Right atrium auricular region (tissue), 2 donors: ENCODE measurements around the gene NELL1. TPM values are rescaled to one million over a fixed set of nuclear protein-coding genes. Genes with fewer than 3 reads are reported as not detected.

Experiments
- DNase-seq: peaks from one replicate; pipeline ENCODE4 v3.0.0-alpha.2; 2019; ENCODE audit warnings: low spot score
- H3K27ac ChIP-seq, 2 donors: fragments of 200-600 bp; sonication (generic); 1 replicate in 1 of 2; 2 replicates in 1 of 2; pipeline ENCODE4 v1.5.1; 2016 to 2019
- H3K27me3 ChIP-seq, 2 donors: fragments of 200-600 bp; sonication (generic); one replicate each; pipeline versions ENCODE4 v1.5.1 to v1.6.0; 2017 to 2019
- H3K36me3 ChIP-seq: fragments of 200-600 bp; sonication (generic); one replicate; pipeline ENCODE4 v1.5.1; 2016
- H3K4me1 ChIP-seq, 2 donors: fragments of 200-600 bp; sonication (generic); one replicate each; pipeline versions ENCODE4 v1.5.1 to v1.6.0; 2017 to 2019
- H3K4me3 ChIP-seq, 2 donors: fragments of 200-600 bp; sonication (generic); 1 replicate in 1 of 2; 2 replicates in 1 of 2; pipeline ENCODE4 v1.5.1; 2017 to 2019; ENCODE audit warnings: mild to moderate bottlenecking in 1 of 2, moderate library complexity in 1 of 2
- H3K9me3 ChIP-seq, 2 donors: fragments of 200-600 bp; sonication (generic); one replicate each; pipeline ENCODE4 v1.5.1; 2019
- CTCF ChIP-seq, 2 donors: fragments of 200-600 bp; sonication (generic); IDR thresholded peaks; one replicate each; pipeline ENCODE4 v1.5.1; 2019; ENCODE audit warnings: antibody characterized with exemption in 2 of 2
- total RNA-seq, 2 donors: library from RNA; depleted of rRNA; stranded (reverse); fragments of >200 nt; gene quantifications; one replicate each; pipeline ENCODE4 v1.1.0, GENCODE V29; 2016

NELL1 gene
- total RNA-seq, 2 donors from 2014 or later = not detected

DNA sequence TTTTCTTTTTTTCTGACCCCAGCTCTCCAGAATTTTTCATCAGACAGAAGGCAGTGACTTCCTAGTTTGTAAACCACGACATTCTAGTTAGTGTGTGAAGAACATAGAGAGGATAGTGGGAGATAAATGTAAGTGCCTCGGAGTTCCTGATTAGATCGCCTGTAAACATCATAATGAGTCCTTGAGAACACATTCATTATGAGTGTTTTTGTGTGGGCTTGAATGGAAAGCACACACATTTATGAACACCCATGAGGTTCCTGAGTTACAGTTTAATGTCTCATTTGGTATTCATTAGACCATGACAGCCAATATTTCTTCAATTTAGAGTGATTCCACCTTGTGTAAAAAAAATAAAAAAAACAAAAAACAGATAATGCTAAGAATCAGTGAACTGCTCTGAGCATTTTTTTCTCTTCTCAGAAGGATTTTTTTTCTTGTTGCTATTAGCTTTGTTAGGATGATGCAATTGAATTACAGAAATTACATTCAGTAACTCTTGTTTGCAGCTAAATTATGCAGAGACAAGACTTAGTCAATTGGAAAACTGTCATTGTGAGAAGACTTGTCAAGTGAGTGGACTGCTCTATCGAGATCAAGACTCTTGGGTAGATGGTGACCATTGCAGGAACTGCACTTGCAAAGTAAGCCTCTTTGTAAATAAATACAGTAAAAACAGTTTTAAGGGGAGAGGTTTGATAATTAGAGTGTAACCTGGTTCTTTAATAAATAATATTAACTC lies 257.6 kb downstream of the NELL1 start:
- H3K27me3 ChIP-seq = no peaks in the 10 kb centered on the region
- H3K36me3 ChIP-seq = no peaks in the 10 kb centered on the region
- H3K27ac ChIP-seq = no peak overlapping the region
- no peak for DNase-seq
- TF ChIP-seq CTCF (IDR thresholded peaks at IDR 0.05) = no peak
- H3K4me1 ChIP-seq = no peaks in the 10 kb centered on the region
- H3K9me3 ChIP-seq = no peaks in the 10 kb centered on the region
- no peak overlapping the region for H3K4me3 ChIP-seq

GRCh38 chr11:20931029-20931428 lies 261.6 kb downstream of the NELL1 start:
- Histone ChIP-seq H3K4me3 (no peak overlapping the region), H3K9me3 (no peaks in the 10 kb centered on the region), H3K36me3 (no peaks in the 10 kb centered on the region), H3K4me1 (no peaks in the 10 kb centered on the region), H3K27ac (no peak overlapping the region), H3K27me3 (no peaks in the 10 kb centered on the region)
- no peak for DNase-seq
- TF ChIP-seq CTCF (IDR thresholded peaks at IDR 0.05) = no peak

- no peaks in the 10 kb centered on the region for H3K36me3 ChIP-seq
- no peaks in the 10 kb centered on the region for H3K27me3 ChIP-seq
- no peaks in the 10 kb centered on the region for H3K4me1 ChIP-seq
- H3K9me3 ChIP-seq = no peaks in the 10 kb centered on the region
- DNase-seq = no peak
- H3K4me3 ChIP-seq = no peak overlapping the region
- H3K27ac ChIP-seq = no peak overlapping the region
- TF ChIP-seq CTCF (IDR thresholded peaks at IDR 0.05) = no peak
These were observed 263.7 kb downstream of the NELL1 start for GRCh38 chr11:20933086-20933485.

GRCh38 chr11:20933958-20934357 lies 264.6 kb downstream of the NELL1 start:
- DNase-seq = no peak
- no peaks in the 10 kb centered on the region for H3K36me3 ChIP-seq
- no peak for TF ChIP-seq CTCF (IDR thresholded peaks at IDR 0.05)
- no peaks in the 10 kb centered on the region for H3K9me3 ChIP-seq
- no peaks in the 10 kb centered on the region for H3K27me3 ChIP-seq
- H3K4me3 ChIP-seq = no peak overlapping the region
- no peak overlapping the region for H3K27ac ChIP-seq
- H3K4me1 ChIP-seq = no peaks in the 10 kb centered on the region

DNA sequence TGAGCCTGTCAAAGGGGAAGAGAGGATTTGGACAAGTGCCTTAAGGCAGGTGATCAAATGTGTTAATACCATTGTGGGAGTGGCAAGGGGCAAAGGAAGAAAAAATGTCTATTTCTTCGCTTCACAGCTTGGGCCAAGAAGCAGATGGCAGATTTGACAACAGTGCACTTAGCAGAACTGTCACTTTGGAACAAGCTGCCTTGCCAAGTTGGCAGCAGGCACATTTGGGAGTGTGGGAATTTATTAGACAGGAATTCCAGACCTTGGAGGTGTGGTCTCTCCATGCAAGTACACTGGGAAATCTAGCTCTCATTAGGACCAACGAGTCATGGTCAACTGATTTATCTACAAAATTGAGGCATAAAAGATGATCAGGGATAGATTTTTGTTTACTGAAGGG lies 265.1 kb downstream of the NELL1 start:
- H3K4me1 ChIP-seq = no peaks in the 10 kb centered on the region
- H3K27ac ChIP-seq = no peak overlapping the region
- no peak overlapping the region for H3K4me3 ChIP-seq
- H3K36me3 ChIP-seq = no peaks in the 10 kb centered on the region
- no peak for TF ChIP-seq CTCF (IDR thresholded peaks at IDR 0.05)
- H3K9me3 ChIP-seq = no peaks in the 10 kb centered on the region
- DNase-seq = no peak
- no peaks in the 10 kb centered on the region for H3K27me3 ChIP-seq

GRCh38 chr11:20937826-20938225 lies 268.4 kb downstream of the NELL1 start:
- no peak overlapping the region for H3K27ac ChIP-seq
- H3K4me3 ChIP-seq = no peak overlapping the region
- DNase-seq = no peak
- H3K36me3 ChIP-seq = no peaks in the 10 kb centered on the region
- no peaks in the 10 kb centered on the region for H3K9me3 ChIP-seq
- H3K4me1 ChIP-seq = no peaks in the 10 kb centered on the region
- no peak for TF ChIP-seq CTCF (IDR thresholded peaks at IDR 0.05)
- no peaks in the 10 kb centered on the region for H3K27me3 ChIP-seq
